Right renal cortex interstitium (tissue), 3 donors: Measurements from ENCODE around the gene NEK6. TPM values are rescaled to one million over a fixed set of nuclear protein-coding genes. Genes with fewer than 3 reads are reported as not detected.

ENCODE experiments used
- DNase-seq, 3 donors: peaks; one replicate each; pipeline ENCODE4 v3.0.0-alpha.2; 2013; ENCODE audit warnings: low read depth in 3 of 3, low spot score in 2 of 3
- polyA plus RNA-seq, 3 donors: library from polyadenylated mRNA; unstranded; fragments of 120-200 nt; gene quantifications; one replicate each; pipeline ENCODE4 v1.2.1, GENCODE V29; 2013; ENCODE audit not compliant: insufficient read length in 3 of 3

The NEK6 gene
- polyA plus RNA-seq, 3 donors: 26.9 to 32.8 (median 27.9) TPM

DNA sequence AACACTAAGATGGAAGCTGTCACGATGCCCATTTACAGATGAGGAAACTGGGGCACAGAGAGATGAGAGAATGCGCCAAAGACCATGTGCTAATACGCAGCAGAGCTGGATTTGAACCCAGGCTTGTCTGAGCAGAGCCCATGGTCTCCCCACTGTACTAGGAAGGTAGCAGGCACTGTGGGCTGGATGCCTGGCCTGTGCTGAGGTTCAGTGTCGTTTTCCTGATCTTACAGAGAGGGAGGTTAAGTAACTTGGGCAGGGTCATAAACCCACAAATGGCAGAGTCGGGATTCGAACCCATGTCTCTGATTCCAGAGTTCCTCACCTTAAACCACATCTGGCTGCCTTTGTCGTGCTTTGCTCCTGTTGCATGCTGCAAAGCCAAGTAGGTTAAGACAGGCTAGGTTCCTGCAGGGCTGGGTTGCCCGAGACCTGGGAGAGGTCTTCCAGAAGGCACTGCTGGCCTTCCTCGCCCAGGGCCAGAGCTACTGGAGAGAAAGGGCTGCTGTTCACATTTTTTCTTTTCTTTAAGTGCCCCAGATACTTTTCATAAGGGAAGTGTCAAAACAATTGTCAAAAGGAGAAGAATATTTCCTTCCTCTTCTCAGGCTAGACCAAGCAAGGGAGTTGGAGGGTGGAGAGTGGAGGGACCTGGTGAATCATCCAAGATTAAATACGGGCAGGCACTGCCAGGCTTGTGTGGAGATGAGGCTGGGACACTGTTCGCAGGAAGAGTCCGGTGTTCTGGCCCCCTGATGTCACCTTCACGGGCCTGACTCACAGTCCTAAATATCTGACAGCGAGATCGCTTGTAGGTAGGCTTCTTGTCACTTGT lies 3.2 kb downstream of the NEK6 start:
- DNase-seq: no peak

DNA sequence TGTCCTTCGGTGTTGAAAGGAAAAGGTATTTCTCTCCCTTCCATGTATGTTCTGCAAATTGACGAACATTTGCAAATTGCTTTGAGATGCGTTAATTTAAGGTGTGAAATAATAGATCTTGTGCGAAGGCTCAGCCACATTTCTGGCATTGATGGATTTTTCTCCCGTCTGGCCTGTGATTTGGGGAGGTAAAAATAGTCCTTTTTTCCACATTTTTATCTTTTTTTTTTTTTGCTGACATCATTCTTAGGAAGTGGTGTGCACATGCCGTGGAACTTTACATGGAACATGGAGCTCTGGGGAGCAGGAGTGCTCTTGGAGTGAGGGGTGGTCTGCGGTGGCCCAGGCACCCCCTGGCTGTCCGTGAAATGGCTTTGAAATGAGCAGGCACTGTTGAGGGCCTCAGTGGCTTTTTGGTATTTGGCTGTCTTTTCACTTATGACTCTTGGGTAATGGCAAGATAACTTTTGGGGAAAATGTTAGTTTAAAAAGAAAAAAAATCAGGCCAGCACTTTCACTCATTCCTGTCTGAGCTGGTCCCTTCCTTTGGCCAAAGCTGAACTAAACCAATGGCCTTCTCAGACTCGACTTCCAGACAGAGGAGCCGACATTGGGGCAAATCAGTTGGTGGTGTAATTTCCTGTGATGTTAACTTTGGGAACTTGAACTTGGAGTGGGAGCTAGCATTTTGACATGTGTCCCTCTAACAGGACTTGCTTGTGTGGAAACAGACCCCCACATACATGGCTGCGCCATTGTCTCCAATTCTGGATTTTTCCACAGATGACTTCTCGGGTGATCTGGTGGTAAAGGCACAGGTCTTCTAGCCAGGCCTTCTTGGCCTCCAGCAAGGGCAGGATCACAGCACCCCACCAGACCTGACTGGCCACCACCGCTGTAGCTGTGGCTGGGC lies 4.2 kb downstream of the NEK6 start:
- no peak for DNase-seq

- DNase-seq: no peak
Observed at GRCh38 chr9:124262649-124262972, 4.9 kb downstream of the NEK6 start.

- no peak for DNase-seq
Observed at GRCh38 chr9:124263213-124263612, 5.5 kb downstream of the NEK6 start.

GRCh38 chr9:124263800-124264426 lies 6.2 kb downstream of the NEK6 start:
- DNase-seq: no peak

GRCh38 chr9:124264823-124265233 lies 7.1 kb downstream of the NEK6 start:
- DNase-seq: no peak

- DNase-seq: no peak
Observed at GRCh38 chr9:124265551-124265950, 7.8 kb downstream of the NEK6 start.

GRCh38 chr9:124266139-124266825 lies 8.5 kb downstream of the NEK6 start:
- no peak for DNase-seq

DNA sequence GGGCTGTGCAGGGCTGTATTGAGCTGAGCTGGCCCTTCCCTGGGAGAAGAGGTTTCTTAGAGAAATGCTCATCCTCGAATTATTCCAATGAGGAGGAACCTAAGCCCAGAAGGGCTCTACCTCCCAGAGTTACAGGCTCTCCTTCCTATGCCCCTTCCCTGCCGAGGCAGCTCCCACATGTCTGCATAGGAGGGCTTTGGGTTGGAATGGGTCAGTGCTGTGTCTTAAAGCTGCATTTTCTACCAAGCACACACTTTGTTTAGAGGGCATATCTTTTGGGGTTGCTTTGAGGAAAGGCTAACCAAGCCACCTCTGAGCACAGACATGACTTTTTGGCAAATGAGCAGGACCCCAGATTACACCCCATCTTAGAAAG lies 9.1 kb downstream of the NEK6 start:
- no peak for DNase-seq

- DNase-seq: no peak
Observed at GRCh38 chr9:124267271-124267807, 9.6 kb downstream of the NEK6 start.

DNA sequence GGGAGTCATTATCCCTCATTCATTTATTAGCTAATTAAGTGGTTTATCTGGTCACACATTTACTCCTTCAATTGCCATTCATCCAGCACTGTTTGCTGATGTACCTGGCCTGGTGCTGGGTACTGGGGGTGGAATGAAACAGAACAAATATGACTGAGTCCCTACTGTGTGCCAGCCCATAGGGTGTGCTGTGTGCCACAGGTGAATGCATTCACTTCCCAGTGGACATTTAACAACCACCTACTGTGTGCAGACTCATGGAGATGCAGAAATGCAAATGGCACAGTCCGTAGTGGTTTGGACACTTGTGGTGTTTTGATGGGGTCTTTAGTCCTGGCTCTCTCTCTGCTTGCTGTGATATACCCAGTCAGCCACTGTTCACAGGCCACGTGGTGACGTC lies 10.5 kb downstream of the NEK6 start:
- no peak for DNase-seq

- DNase-seq: no peak
Observed at GRCh38 chr9:124268661-124269060, 10.9 kb downstream of the NEK6 start.

DNA sequence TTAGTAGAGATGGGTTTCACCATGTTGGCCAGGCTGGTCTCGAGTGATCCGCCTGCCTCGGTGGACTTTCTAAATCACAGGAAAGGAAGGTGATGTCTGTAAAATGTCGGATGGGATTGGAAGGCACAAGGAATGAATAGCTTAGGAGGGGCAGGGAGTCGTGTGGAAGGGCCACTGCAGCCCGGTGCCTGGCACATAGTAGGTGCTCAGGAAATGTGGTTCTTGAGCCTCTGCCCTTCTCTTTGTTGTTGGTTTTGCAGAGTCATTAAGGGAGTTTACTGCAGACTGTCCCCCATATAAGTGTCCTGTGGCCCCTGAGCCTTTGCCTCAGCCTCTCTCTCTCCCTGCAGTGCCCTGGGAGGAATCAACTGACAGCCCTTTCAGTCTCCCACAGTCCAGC lies 11.8 kb downstream of the NEK6 start:
- DNase-seq: no peak

- DNase-seq: no peak
Observed at GRCh38 chr9:124270504-124271335, 13.0 kb downstream of the NEK6 start.

DNA sequence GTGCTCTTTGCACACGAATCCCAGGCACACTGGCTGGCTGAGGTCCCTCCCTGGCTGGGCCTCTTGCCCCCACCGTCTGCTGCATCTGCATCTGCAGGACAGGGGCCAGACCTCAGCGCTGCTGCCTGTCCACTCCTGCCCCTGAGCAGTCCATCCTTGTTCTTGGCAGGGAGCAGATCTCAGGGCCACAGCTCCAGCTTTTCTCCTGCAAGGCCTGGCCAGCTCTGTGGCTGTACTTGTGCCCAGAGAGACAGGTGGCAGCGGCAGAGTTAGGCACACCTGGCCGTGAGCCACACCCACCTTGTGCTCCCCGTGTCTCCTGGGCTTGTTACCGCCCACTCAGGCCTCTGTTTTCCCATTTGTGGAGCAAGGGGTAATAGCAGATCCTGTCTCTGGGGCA lies 13.9 kb downstream of the NEK6 start:
- DNase-seq: no peak

GRCh38 chr9:124272118-124272517 lies 14.4 kb downstream of the NEK6 start:
- no peak for DNase-seq

GRCh38 chr9:124272979-124273378 lies 15.2 kb downstream of the NEK6 start:
- DNase-seq: no peak

DNA sequence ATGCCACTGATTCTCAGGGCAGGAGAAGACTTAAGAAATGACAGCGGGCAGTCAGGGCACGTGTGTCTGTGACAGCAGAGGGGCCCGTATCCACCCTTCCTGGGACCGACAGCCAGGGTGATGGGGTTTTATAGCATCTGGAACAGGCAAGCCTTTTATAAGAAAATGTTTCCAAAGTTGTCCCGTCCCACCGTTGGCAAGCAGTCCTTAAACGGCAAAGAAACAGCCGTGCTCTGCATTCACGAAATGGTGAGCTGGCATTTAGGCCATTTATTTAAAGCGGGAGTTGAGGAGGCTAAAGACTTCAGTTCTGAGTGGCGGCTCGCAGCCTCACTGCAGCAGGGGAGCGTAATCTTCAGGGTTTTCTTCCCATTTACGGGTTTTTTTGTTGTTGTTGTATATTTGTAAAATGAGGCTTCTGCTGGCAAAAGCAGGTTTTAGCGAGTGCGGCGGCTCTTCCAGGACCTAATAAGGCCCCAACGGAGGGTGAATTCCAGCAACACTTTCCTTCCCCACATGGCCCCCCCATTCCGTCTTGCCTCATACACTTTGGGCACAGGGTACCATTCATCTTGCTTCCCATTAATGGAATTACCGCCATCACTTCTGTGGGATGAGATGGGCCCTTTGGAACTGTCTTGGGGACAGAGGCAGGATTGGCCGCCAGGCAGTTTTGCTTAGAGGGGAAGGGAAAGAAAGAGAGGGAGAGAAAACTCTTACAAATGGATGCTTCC lies 15.8 kb downstream of the NEK6 start:
- DNase-seq: no peak

DNA sequence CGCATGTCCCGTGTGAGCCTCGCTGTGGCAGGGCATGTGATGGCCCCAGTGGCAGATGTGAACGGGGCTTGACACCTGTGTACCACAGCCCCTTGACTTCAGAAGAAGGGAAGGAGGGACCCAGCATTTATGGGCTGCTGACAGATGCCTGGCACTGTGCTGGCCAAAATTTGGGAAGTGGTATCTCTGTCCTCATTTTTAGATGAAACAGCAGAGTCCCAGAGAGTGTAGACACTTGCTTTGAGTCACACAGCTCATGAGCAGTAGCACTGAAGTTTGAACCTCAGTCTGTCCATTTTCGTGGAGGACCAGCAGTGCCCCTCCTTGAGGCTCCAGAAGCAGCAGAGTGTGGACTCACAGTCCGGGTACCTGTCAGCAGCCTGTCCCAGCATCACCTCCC lies 16.5 kb downstream of the NEK6 start:
- DNase-seq: no peak
